Measurements from ENCODE around the gene PSMA6. TPM values are rescaled to one million over a fixed set of nuclear protein-coding genes. Genes with fewer than 3 reads are reported as not detected.

PSMA6 gene
- total and polyA plus RNA-seq, 4 donors, result 87.5 to 151 (median 98.8) TPM

GRCh38 chr14:35337269-35338255, 45.4 kb downstream of the PSMA6 start:
- Histone ChIP-seq H3K9me3 (ENCODE audit: control insufficient read depth in 4 of 4, low read length in 3 of 4) (no peaks in the 10 kb centered on the region), H3K27me3 (ENCODE audit: control insufficient read depth in 4 of 4, insufficient read depth in 4 of 4, low read length in 3 of 4) (no peaks in the 10 kb centered on the region), H3K4me1 (ENCODE audit: control insufficient read depth in 4 of 4, insufficient read depth in 4 of 4, low read length in 3 of 4) (peaks cover 46 to 75% (median 63%) of the 10 kb centered on the region in 4 donors), H3K4me3 (ENCODE audit: low read depth in 1 of 3, low read length in 3 of 3) (no peak overlapping the region), H3K36me3 (ENCODE audit: control insufficient read depth in 4 of 4, insufficient read depth in 3 of 4, low read depth in 1 of 4, low read length in 3 of 4) (no peaks in the 10 kb centered on the region), H3K27ac (ENCODE audit: low read depth in 1 of 2, low read length in 2 of 2) (peak overlapping the region; percentile 80 to 95), H3K9ac (ENCODE audit: low read depth in 1 of 2, low read length in 2 of 2) (peak overlapping the region in 1 of 2 donors; percentile 77)
- no peak for DNase-seq (ENCODE audit: low spot score)
- WGBS, result 55% methylated on average over 10 of the region's 10 CpGs
- TF ChIP-seq MAX (IDR thresholded peaks at IDR 0.05), result peak; percentile 49
- TF ChIP-seq FOXA1 (IDR thresholded peaks at IDR 0.05), result peak; percentile 29
- peak; percentile 50 for TF ChIP-seq FOXA2 (IDR thresholded peaks at IDR 0.05)
- peak; percentile 81 for TF ChIP-seq ATF3 (IDR thresholded peaks at IDR 0.05)
- peak; percentile 87 to 92 for TF ChIP-seq JUND (IDR thresholded peaks at IDR 0.05)
- TF ChIP-seq ZBTB33 (IDR thresholded peaks at IDR 0.05), result peak; percentile 44
- peak in 1 of 2 donors; percentile 52 for TF ChIP-seq EGR1 (IDR thresholded peaks at IDR 0.05; ENCODE audit: low read depth in 2 of 2)
- TF ChIP-seq HNF4A (conservative IDR thresholded peaks at IDR 0.05), result peak; percentile 87 to 91
- TF ChIP-seq CTCF (IDR thresholded peaks at IDR 0.05; ENCODE audit: low read depth, low read length, missing input control), result no peak
- peak; percentile 60 for TF ChIP-seq HNF4G (IDR thresholded peaks at IDR 0.05)
- no peak for TF ChIP-seq GABPA (IDR thresholded peaks at IDR 0.05 in 1 of 2, conservative IDR thresholded peaks at IDR 0.05 in 1 of 2)
- peak; percentile 44 for TF ChIP-seq REST (IDR thresholded peaks at IDR 0.05)
- peak; percentile 93 for TF ChIP-seq SP1 (IDR thresholded peaks at IDR 0.05)
- TF ChIP-seq YY1 (IDR thresholded peaks at IDR 0.05), result peak; percentile 63
- peak; percentile 47 for TF ChIP-seq NR2F2 (IDR thresholded peaks at IDR 0.05)
- peak in 1 of 2 donors; percentile 57 for TF ChIP-seq RAD21 (IDR thresholded peaks at IDR 0.05)
- no peak for TF ChIP-seq TAF1 (conservative IDR thresholded peaks at IDR 0.05)
- peak; percentile 99 to 100 for TF ChIP-seq RXRA (IDR thresholded peaks at IDR 0.05)
